Measurements from ENCODE around the gene STYXL2. TPM values are rescaled to one million over a fixed set of nuclear protein-coding genes. Genes with fewer than 3 reads are reported as not detected.

Gene STYXL2
- total RNA-seq, 1 experiment from 2014 or later = not detected

GRCh38 chr1:167068761-167069160 is 25.1 kb upstream of the STYXL2 start:
- no peaks in the 10 kb centered on the region for H3K9me3 ChIP-seq
- H3K27me3 ChIP-seq = no peaks in the 10 kb centered on the region
- H3K36me3 ChIP-seq = no peaks in the 10 kb centered on the region
- no peak for DNase-seq
- H3K4me3 ChIP-seq = no peak overlapping the region

- Histone ChIP-seq H3K36me3 (no peaks in the 10 kb centered on the region), H3K4me3 (no peak overlapping the region), H3K27me3 (0 out of 2 replicates have a peak, but pooled peaks cover 2% of the 10 kb centered on the region), H3K9me3 (no peaks in the 10 kb centered on the region)
- DNase-seq = no peak
Measured at GRCh38 chr1:167071286-167071685, 22.6 kb upstream of the STYXL2 start.

- no peaks in the 10 kb centered on the region for H3K36me3 ChIP-seq
- no peak for DNase-seq
Measured at GRCh38 chr1:167076136-167076710, 17.7 kb upstream of the STYXL2 start.

GRCh38 chr1:167077128-167077867 is 16.6 kb upstream of the STYXL2 start:
- no peaks in the 10 kb centered on the region for H3K36me3 ChIP-seq
- no peak for DNase-seq

More at GRCh38 chr1:167076136-167076710, 17.7 kb upstream of the STYXL2 start:
- H3K9me3 ChIP-seq = no peaks in the 10 kb centered on the region
- H3K4me3 ChIP-seq = no peak overlapping the region
- peaks cover 22% of the 10 kb centered on the region for H3K27me3 ChIP-seq

GRCh38 chr1:167077868-167078210 is 16.0 kb upstream of the STYXL2 start:
- Histone ChIP-seq H3K27me3 (peaks cover 22% of the 10 kb centered on the region), H3K9me3 (no peaks in the 10 kb centered on the region), H3K36me3 (no peaks in the 10 kb centered on the region), H3K4me3 (no peak overlapping the region)
- DNase-seq = no peak

More at GRCh38 chr1:167077128-167077867, 16.6 kb upstream of the STYXL2 start:
- H3K9me3 ChIP-seq = no peaks in the 10 kb centered on the region
- H3K27me3 ChIP-seq = peaks cover 22% of the 10 kb centered on the region
- no peak overlapping the region for H3K4me3 ChIP-seq

- Histone ChIP-seq H3K36me3 (no peaks in the 10 kb centered on the region), H3K27me3 (peaks cover 18% of the 10 kb centered on the region), H3K9me3 (no peaks in the 10 kb centered on the region), H3K4me3 (no peak overlapping the region)
- no peak for DNase-seq
Measured at GRCh38 chr1:167081594-167082156, 12.2 kb upstream of the STYXL2 start.

- no peaks in the 10 kb centered on the region for H3K36me3 ChIP-seq
- no peaks in the 10 kb centered on the region for H3K9me3 ChIP-seq
- peaks cover 18% of the 10 kb centered on the region for H3K27me3 ChIP-seq
- peak; percentile 38 for DNase-seq
- H3K4me3 ChIP-seq = no peak overlapping the region
Measured at GRCh38 chr1:167082511-167083027, 11.3 kb upstream of the STYXL2 start.

- no peaks in the 10 kb centered on the region for H3K9me3 ChIP-seq
- no peak overlapping the region for H3K4me3 ChIP-seq
- no peaks in the 10 kb centered on the region for H3K36me3 ChIP-seq
- no peak for DNase-seq
- peaks cover 16% of the 10 kb centered on the region for H3K27me3 ChIP-seq
Measured at GRCh38 chr1:167083066-167083665, 10.7 kb upstream of the STYXL2 start.

GRCh38 chr1:167083871-167084270 is 10.0 kb upstream of the STYXL2 start:
- H3K4me3 ChIP-seq = no peak overlapping the region
- DNase-seq = no peak
- peaks cover 11% of the 10 kb centered on the region; the same call in 1 of the 2 replicates for H3K27me3 ChIP-seq
- no peaks in the 10 kb centered on the region for H3K9me3 ChIP-seq
- H3K36me3 ChIP-seq = no peaks in the 10 kb centered on the region

GRCh38 chr1:167084757-167085156 is 9.1 kb upstream of the STYXL2 start:
- H3K4me3 ChIP-seq = no peak overlapping the region
- no peak for DNase-seq
- H3K36me3 ChIP-seq = no peaks in the 10 kb centered on the region
- H3K27me3 ChIP-seq = peaks cover 8% of the 10 kb centered on the region; the same call in 1 of the 2 replicates
- no peaks in the 10 kb centered on the region for H3K9me3 ChIP-seq

GRCh38 chr1:167086033-167086432 is 7.8 kb upstream of the STYXL2 start:
- DNase-seq = no peak
- H3K4me3 ChIP-seq = no peak overlapping the region
- no peaks in the 10 kb centered on the region for H3K9me3 ChIP-seq
- H3K36me3 ChIP-seq = no peaks in the 10 kb centered on the region
- H3K27me3 ChIP-seq = no peaks in the 10 kb centered on the region

- H3K4me3 ChIP-seq = no peak overlapping the region
- no peaks in the 10 kb centered on the region for H3K9me3 ChIP-seq
- no peaks in the 10 kb centered on the region for H3K36me3 ChIP-seq
- H3K27me3 ChIP-seq = no peaks in the 10 kb centered on the region
- DNase-seq = no peak
Measured at GRCh38 chr1:167086768-167087167, 7.1 kb upstream of the STYXL2 start.

GRCh38 chr1:167088746-167089417 is 5.0 kb upstream of the STYXL2 start:
- H3K4me3 ChIP-seq = no peak overlapping the region
- no peaks in the 10 kb centered on the region for H3K27me3 ChIP-seq
- DNase-seq = no peak
- H3K9me3 ChIP-seq = no peaks in the 10 kb centered on the region
- H3K36me3 ChIP-seq = no peaks in the 10 kb centered on the region

- H3K36me3 ChIP-seq = no peaks in the 10 kb centered on the region
- no peaks in the 10 kb centered on the region for H3K27me3 ChIP-seq
- no peak overlapping the region for H3K4me3 ChIP-seq
- no peak for DNase-seq
- no peaks in the 10 kb centered on the region for H3K9me3 ChIP-seq
Measured at GRCh38 chr1:167089939-167090313, 3.9 kb upstream of the STYXL2 start.

GRCh38 chr1:167090314-167090942 is 3.4 kb upstream of the STYXL2 start, which contains the start of gene GPA33:
Gene GPA33 (minus strand): TSS chr1:167090377. CDS start chr1:167090287, 90 bp downstream.
- no peak for DNase-seq
- H3K4me3 ChIP-seq = no peak within 1 kb of the TSS
- H3K27me3 ChIP-seq = no peaks in the 10 kb centered on the region
- no peaks in the 10 kb centered on the region for H3K36me3 ChIP-seq
- no peaks in the 10 kb centered on the region for H3K9me3 ChIP-seq

GRCh38 chr1:167092653-167093052 is 1.2 kb upstream of the STYXL2 start:
- H3K4me3 ChIP-seq = no peak overlapping the region
- no peak for DNase-seq
- H3K9me3 ChIP-seq = peaks cover 7% of the 10 kb centered on the region; the same call in 1 of the 2 replicates
- no peaks in the 10 kb centered on the region for H3K27me3 ChIP-seq
- H3K36me3 ChIP-seq = no peaks in the 10 kb centered on the region
